Measurements from ENCODE around the gene KLF7. TPM values are rescaled to one million over a fixed set of nuclear protein-coding genes. Genes with fewer than 3 reads are reported as not detected.

Gene KLF7
- total and polyA plus RNA-seq, 9 of the 15 experiments (the other 6 are each of a cell fraction or from before 2014, with no cell fraction given): 0.04 to 0.54 (median 0.07) TPM

- no peak for DNase-seq (ENCODE audit: extremely low read depth in 1 of 4, low spot score in 3 of 4)
- ChIA-PET CTCF (ENCODE audit: low intra/inter-chr PET ratio) (no interaction called here), POLR2A (no interaction called here)
- intact Hi-C loops (cut with micrococcal nuclease) (no loop called here), in situ Hi-C loops (cut with MboI) (no loop called here)
- no peak for ATAC-seq
- H2AFZ ChIP-seq (ENCODE audit: low read depth, low read length): no peak overlapping the region
- no TSS peak for BruUV-seq (replicated peaks)
- no peak overlapping the region for H3K9ac ChIP-seq (ENCODE audit: insufficient read depth in 1 of 2, low read depth in 2 of 2, low read length in 2 of 2)
- no peaks in the 10 kb centered on the region for H3K9me3 ChIP-seq (replicated peaks; ENCODE audit: control insufficient read depth, insufficient read depth, low read depth, low read length)
- H3K4me1 ChIP-seq (replicated peaks in 1 of 2; ENCODE audit: control insufficient read depth in 2 of 2, insufficient read depth in 2 of 2, low read length in 2 of 2): no peaks in the 10 kb centered on the region
- H3K27me3 ChIP-seq (ENCODE audit: control insufficient read depth in 2 of 2, insufficient read depth in 2 of 2, low read length in 2 of 2): peaks cover 0 to 2% of the 10 kb centered on the region in 2 experiments; a peak in 1 of 5 replicates
- H4K20me1 ChIP-seq (replicated peaks; ENCODE audit: control insufficient read depth, insufficient read depth, low read length): no peaks in the 10 kb centered on the region
- no peaks in the 10 kb centered on the region for H3K9me1 ChIP-seq (ENCODE audit: control insufficient read depth, insufficient read depth, low read length)
- WGBS (ENCODE audit: insufficient coverage, low coverage, missing lambda C conversion rate): 5% methylated on average over 4 of the region's 4 CpGs
- no peak overlapping the region for H3K27ac ChIP-seq (ENCODE audit: extremely low read depth, low read depth, low read length)
- no peak overlapping the region for H3K4me3 ChIP-seq
- H3K36me3 ChIP-seq (ENCODE audit: control insufficient read depth, insufficient read depth, low read length): no peaks in the 10 kb centered on the region
- no peaks in the 10 kb centered on the region for H3K79me2 ChIP-seq (ENCODE audit: control insufficient read depth, insufficient read depth, low read length)
- FAIRE-seq: no peak
- no peak overlapping the region for H3K4me2 ChIP-seq (ENCODE audit: insufficient read depth, low read length)
- no peak for TF ChIP-seq ZNF253 (CRISPR knock-in tag; conservative IDR thresholded peaks at IDR 0.05)
- TF ChIP-seq ZNF699 (CRISPR knock-in tag; IDR thresholded peaks at IDR 0.05; ENCODE audit: insufficient replicate concordance): no peak
- no peak for TF ChIP-seq E4F1 (CRISPR knock-in tag; IDR thresholded peaks at IDR 0.05; ENCODE audit: borderline replicate concordance)
- no peak for TF ChIP-seq MEF2A (IDR thresholded peaks at IDR 0.05; ENCODE audit: control insufficient read depth, low read depth, low read length)
- no peak for TF ChIP-seq PREB (CRISPR knock-in tag; IDR thresholded peaks at IDR 0.05)
- no peak for TF ChIP-seq DDX20 (tag; IDR thresholded peaks at IDR 0.05; ENCODE audit: low read depth)
- no peak for TF ChIP-seq EP300 (IDR thresholded peaks at IDR 0.05; ENCODE audit: low read length)
- TF ChIP-seq SAFB (IDR thresholded peaks at IDR 0.05; ENCODE audit: borderline replicate concordance, low read depth, low read length): no peak
- TF ChIP-seq E2F4 (CRISPR knock-in tag; IDR thresholded peaks at IDR 0.05; ENCODE audit: low read depth): no peak
- no peak for TF ChIP-seq PHB (CRISPR knock-in tag; IDR thresholded peaks at IDR 0.05)
- no peak for TF ChIP-seq MLLT1 (IDR thresholded peaks at IDR 0.05)
- no peak for TF ChIP-seq TCF7 (IDR thresholded peaks at IDR 0.05; ENCODE audit: borderline replicate concordance)
- TF ChIP-seq CREB5 (CRISPR knock-in tag; IDR thresholded peaks at IDR 0.05): no peak
These were observed 10.9 kb downstream of the KLF7 start for GRCh38 chr2:207154556-207155510.
